Skeletal muscle satellite cell (primary cell): Measurements from ENCODE around the gene ANXA4.
"Not testable (repeated sequence)": the region's sequence is repeated elsewhere in the genome, so short reads cannot be mapped to it uniquely, and the experiment has no call there.

Source experiments
- H3K27me3 ChIP-seq: 2 replicates; pipeline ENCODE4 v1.7.0; 2013; ENCODE audit warnings: low read length; ENCODE audit not compliant: control insufficient read depth, insufficient read depth
- H3K36me3 ChIP-seq: 2 replicates; pipeline ENCODE4 v1.7.0; 2013; ENCODE audit warnings: mild to moderate bottlenecking, control low read depth, low read length; ENCODE audit not compliant: insufficient read depth
- H3K4me1 ChIP-seq: 2 replicates; pipeline ENCODE4 v1.7.0; 2013; ENCODE audit warnings: low read length; ENCODE audit not compliant: control insufficient read depth, insufficient read depth
- H3K4me2 ChIP-seq: 2 replicates; pipeline ENCODE4 v1.7.0; 2013; ENCODE audit warnings: mild to moderate bottlenecking, low read length
- H3K4me3 ChIP-seq: 2 replicates; pipeline ENCODE4 v1.7.0; 2013; ENCODE audit warnings: low read length
- H3K9ac ChIP-seq: 2 replicates; pipeline ENCODE4 v1.7.0; 2013; ENCODE audit warnings: mild to moderate bottlenecking, low read depth, low read length, moderate library complexity
- H3K9me3 ChIP-seq: replicated peaks from 2 replicates; pipeline ENCODE4 v1.7.0; 2013; ENCODE audit warnings: mild to moderate bottlenecking, control low read depth, low read length

ANXA4 gene

GRCh38 chr2:69709290-69709689, 32.6 kb upstream of the ANXA4 start:
- H3K27me3 ChIP-seq = peaks cover 14% of the 10 kb centered on the region
- no peaks in the 10 kb centered on the region for H3K4me1 ChIP-seq
- no peak overlapping the region for H3K9ac ChIP-seq
- H3K36me3 ChIP-seq = no peaks in the 10 kb centered on the region
- no peak overlapping the region for H3K4me2 ChIP-seq
- H3K4me3 ChIP-seq = no peak overlapping the region
- no peaks in the 10 kb centered on the region for H3K9me3 ChIP-seq

- Histone ChIP-seq H3K9me3 (no peaks in the 10 kb centered on the region), H3K4me1 (peaks cover 12% of the 10 kb centered on the region), H3K36me3 (no peaks in the 10 kb centered on the region), H3K27me3 (peaks cover 14% of the 10 kb centered on the region), H3K4me2 (no peak overlapping the region), H3K4me3 (no peak overlapping the region), H3K9ac (no peak overlapping the region)
Observed at GRCh38 chr2:69711971-69712370, 30.0 kb upstream of the ANXA4 start.

GRCh38 chr2:69714024-69714423, 27.9 kb upstream of the ANXA4 start:
- no peak overlapping the region for H3K4me2 ChIP-seq
- no peaks in the 10 kb centered on the region for H3K36me3 ChIP-seq
- H3K4me1 ChIP-seq = peaks cover 14% of the 10 kb centered on the region
- peaks cover 14% of the 10 kb centered on the region for H3K27me3 ChIP-seq
- no peaks in the 10 kb centered on the region for H3K9me3 ChIP-seq
- no peak overlapping the region for H3K9ac ChIP-seq
- H3K4me3 ChIP-seq = no peak overlapping the region

- not testable (repeated sequence) for H3K36me3 ChIP-seq, H3K4me3 ChIP-seq, H3K4me2 ChIP-seq, H3K9ac ChIP-seq, H3K9me3 ChIP-seq
- Histone ChIP-seq H3K4me1 (peaks cover 14% of the 10 kb centered on the region), H3K27me3 (peaks cover 14% of the 10 kb centered on the region)
Observed at GRCh38 chr2:69714539-69715220, 27.3 kb upstream of the ANXA4 start.

GRCh38 chr2:69715964-69716363, 26.0 kb upstream of the ANXA4 start:
- no peaks in the 10 kb centered on the region for H3K36me3 ChIP-seq
- H3K4me1 ChIP-seq = peaks cover 14% of the 10 kb centered on the region
- no peak overlapping the region for H3K9ac ChIP-seq
- H3K4me2 ChIP-seq = no peak overlapping the region
- no peak overlapping the region for H3K4me3 ChIP-seq
- H3K27me3 ChIP-seq = peaks cover 14% of the 10 kb centered on the region
- H3K9me3 ChIP-seq = no peaks in the 10 kb centered on the region

- Histone ChIP-seq H3K36me3 (no peaks in the 10 kb centered on the region), H3K4me3 (no peak overlapping the region), H3K27me3 (peaks cover 14% of the 10 kb centered on the region), H3K4me2 (peak overlapping the region; percentile 53), H3K9ac (no peak overlapping the region), H3K4me1 (peaks cover 14% of the 10 kb centered on the region), H3K9me3 (no peaks in the 10 kb centered on the region)
Observed at GRCh38 chr2:69716555-69717120, 25.3 kb upstream of the ANXA4 start.

GRCh38 chr2:69717186-69717585, 24.7 kb upstream of the ANXA4 start:
- peak overlapping the region; percentile 53 for H3K4me2 ChIP-seq
- peaks cover 14% of the 10 kb centered on the region for H3K27me3 ChIP-seq
- H3K9me3 ChIP-seq = no peaks in the 10 kb centered on the region
- H3K4me1 ChIP-seq = peaks cover 14% of the 10 kb centered on the region
- H3K36me3 ChIP-seq = no peaks in the 10 kb centered on the region
- H3K4me3 ChIP-seq = no peak overlapping the region
- no peak overlapping the region for H3K9ac ChIP-seq

- Histone ChIP-seq H3K4me2 (no peak overlapping the region), H3K36me3 (no peaks in the 10 kb centered on the region), H3K4me1 (peaks cover 14% of the 10 kb centered on the region), H3K9me3 (no peaks in the 10 kb centered on the region), H3K27me3 (peaks cover 9% of the 10 kb centered on the region), H3K9ac (no peak overlapping the region), H3K4me3 (no peak overlapping the region)
Observed at GRCh38 chr2:69717861-69718273, 24.1 kb upstream of the ANXA4 start.

GRCh38 chr2:69718338-69718965, 23.5 kb upstream of the ANXA4 start:
- H3K4me3 ChIP-seq = no peak overlapping the region
- no peaks in the 10 kb centered on the region for H3K36me3 ChIP-seq
- peaks cover 3% of the 10 kb centered on the region for H3K27me3 ChIP-seq
- H3K4me1 ChIP-seq = peaks cover 14% of the 10 kb centered on the region
- no peak overlapping the region for H3K4me2 ChIP-seq
- H3K9me3 ChIP-seq = no peaks in the 10 kb centered on the region
- H3K9ac ChIP-seq = no peak overlapping the region

GRCh38 chr2:69720404-69720803, 21.5 kb upstream of the ANXA4 start:
- Histone ChIP-seq H3K4me3 (no peak overlapping the region), H3K36me3 (no peaks in the 10 kb centered on the region), H3K27me3 (no peaks in the 10 kb centered on the region), H3K4me2 (no peak overlapping the region), H3K4me1 (peaks cover 14% of the 10 kb centered on the region), H3K9ac (no peak overlapping the region), H3K9me3 (no peaks in the 10 kb centered on the region)

- Histone ChIP-seq H3K4me3 (no peak overlapping the region), H3K4me2 (no peak overlapping the region), H3K9ac (no peak overlapping the region), H3K27me3 (no peaks in the 10 kb centered on the region), H3K36me3 (no peaks in the 10 kb centered on the region), H3K9me3 (no peaks in the 10 kb centered on the region), H3K4me1 (peaks cover 11% of the 10 kb centered on the region)
Observed at GRCh38 chr2:69721022-69721421, 20.9 kb upstream of the ANXA4 start.

GRCh38 chr2:69723791-69724190, 18.1 kb upstream of the ANXA4 start:
- Histone ChIP-seq H3K36me3 (no peaks in the 10 kb centered on the region), H3K27me3 (no peaks in the 10 kb centered on the region), H3K9ac (no peak overlapping the region), H3K4me3 (no peak overlapping the region), H3K4me2 (no peak overlapping the region), H3K4me1 (no peaks in the 10 kb centered on the region), H3K9me3 (no peaks in the 10 kb centered on the region)
